Astrocyte (in vitro differentiated cells and primary cell): Measurements from ENCODE around the gene SIRT6. TPM values are rescaled to one million over a fixed set of nuclear protein-coding genes. Genes with fewer than 3 reads are reported as not detected.

Source experiments
- DNase-seq: peaks from one replicate; pipeline ENCODE4 v3.0.0-alpha.2; 2010; ENCODE audit warnings: low read depth
- FAIRE-seq: peaks from 2 replicates; lab custom pipeline; 2011; peaks lifted over from hg19 to GRCh38; lab: Jason Lieb, UNC
- H2AFZ ChIP-seq: 2 replicates; pipeline ENCODE4 v1.6.0; 2012; ENCODE audit warnings: low read depth, low read length, inconsistent platforms
- H3K27ac ChIP-seq: 2 replicates; pipeline ENCODE4 v1.5.1; 2011; ENCODE audit warnings: low read depth, low read length, inconsistent platforms
- H3K27me3 ChIP-seq: 2 replicates; pipeline ENCODE4 v1.6.0; 2011; ENCODE audit warnings: low read length, inconsistent platforms; ENCODE audit not compliant: insufficient read depth
- H3K36me3 ChIP-seq: 2 replicates; pipeline ENCODE4 v1.5.1; 2011; ENCODE audit warnings: low read length, inconsistent platforms; ENCODE audit not compliant: insufficient read depth
- H3K4me1 ChIP-seq: 2 replicates; pipeline ENCODE4 v1.5.1; 2011; ENCODE audit warnings: low read length, inconsistent platforms; ENCODE audit not compliant: insufficient read depth
- H3K4me2 ChIP-seq: 2 replicates; pipeline ENCODE4 v1.6.0; 2012; ENCODE audit warnings: low read length, inconsistent platforms
- H3K4me3 ChIP-seq: 2 replicates; pipeline ENCODE4 v1.5.1; 2011; ENCODE audit warnings: low read depth, mild to moderate bottlenecking, low read length, inconsistent platforms; ENCODE audit not compliant: insufficient read depth
- H3K79me2 ChIP-seq: 2 replicates; pipeline ENCODE4 v1.6.0; 2012; ENCODE audit warnings: mild to moderate bottlenecking, low read length, inconsistent platforms; ENCODE audit not compliant: insufficient read depth
- H3K9ac ChIP-seq: 2 replicates; pipeline ENCODE4 v1.6.0; 2012; ENCODE audit warnings: mild to moderate bottlenecking, low read length, inconsistent platforms
- H3K9me3 ChIP-seq: 2 replicates; pipeline ENCODE4 v1.5.1; 2012; ENCODE audit warnings: low read depth, mild to moderate bottlenecking, low read length, inconsistent platforms; ENCODE audit not compliant: insufficient read depth
- H4K20me1 ChIP-seq: 2 replicates; pipeline ENCODE4 v1.6.0; 2012; ENCODE audit warnings: low read length, inconsistent platforms; ENCODE audit not compliant: insufficient read depth
- H3K27ac Mint-ChIP-seq: one replicate; pipeline ENCODE4 v1.8.0; 2021; ENCODE audit warnings: mild to moderate bottlenecking, mixed read lengths; ENCODE audit not compliant: unreplicated experiment
- H3K27me3 Mint-ChIP-seq: one replicate; pipeline ENCODE4 v1.8.0; 2021; ENCODE audit warnings: low read depth, mixed read lengths; ENCODE audit not compliant: unreplicated experiment
- H3K36me3 Mint-ChIP-seq: one replicate; pipeline ENCODE4 v1.8.0; 2021; ENCODE audit warnings: low read depth, mixed read lengths; ENCODE audit not compliant: unreplicated experiment
- H3K4me1 Mint-ChIP-seq: one replicate; pipeline ENCODE4 v1.8.0; 2021; ENCODE audit warnings: low read depth, mixed read lengths; ENCODE audit not compliant: unreplicated experiment
- H3K4me3 Mint-ChIP-seq: one replicate; pipeline ENCODE4 v1.8.0; 2021; ENCODE audit warnings: mild to moderate bottlenecking, moderate library complexity, mixed read lengths; ENCODE audit not compliant: unreplicated experiment
- H3K9me3 Mint-ChIP-seq: one replicate; pipeline ENCODE4 v1.8.0; 2021; ENCODE audit warnings: mild to moderate bottlenecking, mixed read lengths; ENCODE audit not compliant: unreplicated experiment
- EZH2 ChIP-seq: IDR thresholded peaks from 2 replicates; pipeline ENCODE4 v1.6.1; 2012; ENCODE audit warnings: mild to moderate bottlenecking, low read length, inconsistent platforms; ENCODE audit not compliant: insufficient read depth
- total RNA-seq: library from RNA; stranded (reverse); gene quantifications from 2 replicates; pipeline ENCODE4 v1.2.1, GENCODE V29; 2021
- TF ChIP-seq, protein P1 (sequence below): IDR thresholded peaks from 2 replicates; pipeline ENCODE4 v1.5.1; 2011; ENCODE audit warnings: low read depth, mild to moderate bottlenecking, inconsistent platforms, low read length, moderate library complexity; ENCODE audit not compliant: insufficient read depth

SIRT6 gene
- total RNA-seq, 1 donor from 2014 or later: 29.2 TPM

DNA sequence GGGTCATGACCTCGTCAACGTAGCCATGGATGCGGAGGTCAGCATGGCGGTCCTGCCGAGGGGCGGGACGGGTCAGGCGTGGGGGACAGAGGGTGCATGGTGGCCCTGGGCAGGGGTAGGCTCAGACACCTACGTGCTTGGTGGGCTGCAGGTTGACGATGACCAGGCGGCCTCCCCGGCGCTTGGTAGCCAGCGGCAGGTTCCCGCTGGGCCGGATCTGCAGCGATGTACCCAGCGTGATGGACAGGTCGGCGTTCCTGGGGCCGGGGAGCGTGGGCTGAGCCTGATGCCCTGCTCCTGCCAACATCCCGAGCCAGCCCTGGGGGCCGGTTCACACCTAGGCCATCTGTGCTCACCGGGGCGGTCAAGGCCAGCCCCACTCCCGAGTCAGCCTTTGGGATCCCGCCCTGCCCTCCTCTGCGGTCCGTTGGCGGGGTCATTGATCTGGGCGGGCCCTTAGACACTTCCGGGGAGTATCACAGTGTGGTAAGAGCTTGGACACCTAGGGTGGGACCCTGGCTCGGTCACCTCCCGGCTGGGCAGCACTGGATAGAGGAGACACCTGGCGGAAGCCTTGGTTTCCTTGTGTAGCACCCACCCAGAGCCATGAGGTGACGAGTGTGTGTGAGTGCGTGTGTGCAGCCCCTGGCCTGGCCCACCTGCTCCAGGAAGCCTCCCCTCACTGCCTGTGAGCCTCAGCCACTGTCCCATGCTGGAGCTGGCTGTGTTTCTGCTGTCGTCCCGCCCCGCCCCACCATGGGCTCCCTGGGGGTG, 7.3 kb downstream of the SIRT6 start:
- Histone ChIP-seq H3K4me2 (no peak overlapping the region), H3K36me3 (no peaks in the 10 kb centered on the region), H3K79me2 (no peaks in the 10 kb centered on the region), H3K27ac (no peak overlapping the region), H4K20me1 (peaks cover 22% of the 10 kb centered on the region), H3K9ac (no peak overlapping the region), H3K4me1 (no peaks in the 10 kb centered on the region), H3K9me3 (no peaks in the 10 kb centered on the region), H3K4me3 (no peak overlapping the region), H2AFZ (no peak overlapping the region), H3K27me3 (peaks cover 9% of the 10 kb centered on the region)
- Mint-ChIP-seq H3K36me3 (peaks cover 10% of the 10 kb centered on the region), H3K27ac (no peak overlapping the region), H3K4me3 (no peak overlapping the region), H3K9me3 (peaks cover 5% of the 10 kb centered on the region), H3K27me3 (peaks cover 19% of the 10 kb centered on the region), H3K4me1 (no peaks in the 10 kb centered on the region)
- DNase-seq (no peak), FAIRE-seq (no peak)
- TF ChIP-seq EZH2: no peak
- TF ChIP-seq, protein P1, sequence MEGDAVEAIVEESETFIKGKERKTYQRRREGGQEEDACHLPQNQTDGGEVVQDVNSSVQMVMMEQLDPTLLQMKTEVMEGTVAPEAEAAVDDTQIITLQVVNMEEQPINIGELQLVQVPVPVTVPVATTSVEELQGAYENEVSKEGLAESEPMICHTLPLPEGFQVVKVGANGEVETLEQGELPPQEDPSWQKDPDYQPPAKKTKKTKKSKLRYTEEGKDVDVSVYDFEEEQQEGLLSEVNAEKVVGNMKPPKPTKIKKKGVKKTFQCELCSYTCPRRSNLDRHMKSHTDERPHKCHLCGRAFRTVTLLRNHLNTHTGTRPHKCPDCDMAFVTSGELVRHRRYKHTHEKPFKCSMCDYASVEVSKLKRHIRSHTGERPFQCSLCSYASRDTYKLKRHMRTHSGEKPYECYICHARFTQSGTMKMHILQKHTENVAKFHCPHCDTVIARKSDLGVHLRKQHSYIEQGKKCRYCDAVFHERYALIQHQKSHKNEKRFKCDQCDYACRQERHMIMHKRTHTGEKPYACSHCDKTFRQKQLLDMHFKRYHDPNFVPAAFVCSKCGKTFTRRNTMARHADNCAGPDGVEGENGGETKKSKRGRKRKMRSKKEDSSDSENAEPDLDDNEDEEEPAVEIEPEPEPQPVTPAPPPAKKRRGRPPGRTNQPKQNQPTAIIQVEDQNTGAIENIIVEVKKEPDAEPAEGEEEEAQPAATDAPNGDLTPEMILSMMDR: no peak

DNA sequence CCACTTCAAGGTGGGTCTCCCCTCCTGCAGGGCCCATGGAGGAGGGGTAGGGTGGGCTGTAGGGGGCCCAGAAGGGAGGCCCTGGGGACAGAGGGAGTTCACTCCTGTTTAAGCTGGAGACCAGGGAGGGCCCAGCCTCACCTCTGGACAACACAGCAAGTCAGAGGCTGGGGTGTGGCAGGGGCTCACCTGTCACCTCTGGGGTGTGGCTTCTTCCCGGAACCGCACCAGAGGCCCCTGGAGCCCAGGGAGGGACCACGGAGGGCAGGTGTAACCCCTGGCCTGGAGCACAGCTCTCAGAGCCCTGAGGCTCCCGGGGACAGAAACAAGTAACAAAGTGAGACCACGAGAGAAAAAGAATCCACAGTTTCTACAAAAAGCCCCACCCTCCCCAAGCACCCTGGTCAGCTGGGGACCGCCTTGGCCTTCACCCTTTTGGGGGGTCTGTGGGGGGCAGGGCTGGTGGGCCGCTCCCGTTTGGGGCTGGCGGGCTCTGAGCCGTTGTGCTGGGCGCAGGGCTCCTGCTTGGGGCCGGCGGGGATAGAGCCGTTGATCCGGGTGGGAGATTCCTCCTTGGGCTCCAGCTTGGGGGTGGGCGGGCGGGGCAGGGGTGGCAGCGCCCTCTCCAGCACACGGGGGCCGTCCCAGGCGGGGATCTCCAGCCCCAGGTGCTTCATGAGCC, 8.0 kb downstream of the SIRT6 start:
- Histone ChIP-seq H2AFZ (no peak overlapping the region), H3K27me3 (peaks cover 9% of the 10 kb centered on the region), H3K9ac (no peak overlapping the region), H3K4me1 (no peaks in the 10 kb centered on the region), H3K36me3 (no peaks in the 10 kb centered on the region), H4K20me1 (peaks cover 19% of the 10 kb centered on the region), H3K4me3 (no peak overlapping the region), H3K4me2 (no peak overlapping the region), H3K9me3 (no peaks in the 10 kb centered on the region), H3K27ac (no peak overlapping the region), H3K79me2 (no peaks in the 10 kb centered on the region)
- peaks cover 10% of the 10 kb centered on the region for H3K36me3 Mint-ChIP-seq
- no peak for TF ChIP-seq EZH2
- TF ChIP-seq, protein P1: no peak
- peaks cover 5% of the 10 kb centered on the region for H3K9me3 Mint-ChIP-seq
- FAIRE-seq (no peak), DNase-seq (no peak)
- no peaks in the 10 kb centered on the region for H3K4me1 Mint-ChIP-seq
- no peak overlapping the region for H3K4me3 Mint-ChIP-seq
- no peak overlapping the region for H3K27ac Mint-ChIP-seq
- H3K27me3 Mint-ChIP-seq: peaks cover 22% of the 10 kb centered on the region
